C4-2B (cell line): ENCODE data around the gene MAGI2.

Experiments used
- CTCF ChIP-seq: fragments of 450-650 bp; conservative IDR thresholded peaks from 2 replicates; pipeline ENCODE4 v1.5.1; 2017; ENCODE audit warnings: mild to moderate bottlenecking
- ZFX ChIP-seq: fragments of 450-650 bp; IDR thresholded peaks from 2 replicates; pipeline ENCODE4 v1.6.1; 2017

DNA sequence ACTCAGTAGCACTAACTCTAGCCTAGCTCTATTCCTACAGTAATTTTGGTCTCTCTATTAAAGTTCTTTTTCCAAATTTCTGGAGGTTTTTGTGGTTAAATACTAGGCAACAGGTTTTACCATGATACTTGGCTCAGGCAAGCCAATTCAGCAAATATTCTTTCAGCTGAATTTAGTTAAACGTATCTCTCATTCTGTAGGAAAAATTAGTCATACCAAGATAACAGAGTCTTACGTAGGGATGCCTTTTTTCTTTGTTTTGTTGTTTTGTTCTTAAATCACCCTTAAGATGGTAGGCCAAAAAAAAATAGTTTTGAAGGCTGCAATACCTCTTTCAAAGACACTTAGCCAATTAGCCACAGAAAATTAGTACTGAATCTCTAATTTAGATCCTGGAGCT, 180.5 kb downstream of the MAGI2 start:
- TF ChIP-seq CTCF (no peak), ZFX (no peak)
